Panc1 (cell line): ENCODE data around the gene LHX3. TPM values are rescaled to one million over a fixed set of nuclear protein-coding genes. Genes with fewer than 3 reads are reported as not detected.

Source experiments
- ATAC-seq: fragments of 200-7000 bp; cut with Tn5 transposase; 2 replicates; pipeline ENCODE4 v1.9.1; 2020; ENCODE audit warnings: mild to moderate bottlenecking, moderate library complexity
- BruUV-seq: library from RNA; stranded (reverse); fragments of 400-500 nt; replicated peaks from 2 replicates; lab custom pipeline; 2021; lab: Mats Ljungman, UMichigan
- CTCF ChIA-PET: fragments of 300-600 bp; sonication (Branson Sonifier 250); formaldehyde crosslinking; loops from one replicate; lab custom pipeline; 2022; ENCODE audit warnings: antibody characterized with exemption; lab: Charles Lee
- POLR2A ChIA-PET: fragments of 300-600 bp; sonication (Branson Sonifier 250); formaldehyde crosslinking; loops from one replicate; lab custom pipeline; 2022; ENCODE audit warnings: antibody characterized with exemption; lab: Charles Lee
- DNase-seq: peaks from one replicate; pipeline ENCODE4 v3.0.0-alpha.2; 2010; ENCODE audit warnings: low read depth, low spot score
- H3K27ac ChIP-seq: 2 replicates; pipeline ENCODE4 v1.5.1; 2011; ENCODE audit warnings: mild to moderate bottlenecking, low read length, inconsistent platforms
- H3K27me3 ChIP-seq: fragments of 200-500 bp; sonication (Bioruptor generic); 2 replicates; pipeline ENCODE4 v1.6.0; 2014; ENCODE audit warnings: low read length, inconsistent platforms; ENCODE audit not compliant: control insufficient read depth, insufficient read depth
- H3K36me3 ChIP-seq: fragments of 200-500 bp; sonication (Bioruptor generic); 2 replicates; pipeline ENCODE4 v1.5.1; 2014; ENCODE audit warnings: inconsistent platforms, mild to moderate bottlenecking, low read length, moderate library complexity; ENCODE audit not compliant: control insufficient read depth, insufficient read depth
- H3K4me1 ChIP-seq: 2 replicates; pipeline ENCODE4 v1.5.1; 2011; ENCODE audit warnings: inconsistent platforms, mild to moderate bottlenecking, low read length, moderate library complexity; ENCODE audit not compliant: control insufficient read depth, insufficient read depth
- H3K4me3 ChIP-seq, 2 experiments: 2 replicates each; pipeline ENCODE4 v1.5.1; 2011 to 2012; ENCODE audit warnings: low read depth in 2 of 2, low read length in 2 of 2, mild to moderate bottlenecking in 2 of 2, inconsistent platforms in 1 of 2, moderate library complexity in 1 of 2
- H3K9me3 ChIP-seq: fragments of 200-500 bp; sonication (Bioruptor generic); 2 replicates; pipeline ENCODE4 v1.5.1; 2014; ENCODE audit warnings: low read depth, mild to moderate bottlenecking, inconsistent platforms, low read length, moderate library complexity; ENCODE audit not compliant: control insufficient read depth, insufficient read depth
- POLR2AphosphoS5 ChIP-seq: IDR thresholded peaks from 2 replicates; pipeline ENCODE4 v1.6.1; 2012; ENCODE audit warnings: mild to moderate bottlenecking, low read depth, low read length, moderate library complexity
- SIN3A ChIP-seq: IDR thresholded peaks from 2 replicates; pipeline ENCODE4 v1.6.1; 2012; ENCODE audit warnings: low read depth, mild to moderate bottlenecking, low read length, moderate library complexity, borderline replicate concordance; ENCODE audit not compliant: insufficient read depth
- TCF7L2 ChIP-seq: IDR thresholded peaks from 2 replicates; pipeline ENCODE4 v1.6.1; 2011; ENCODE audit warnings: mild to moderate bottlenecking, low read depth, low read length, inconsistent platforms
- in situ Hi-C: cut with HindIII; loops from 2 replicates; pipeline ENCODE4 v1.10.0; 2016; ENCODE audit warnings: low sequenced_read_pairs, low pct_unique_long_range_greater_than_20kb
- intact Hi-C: fragments of 100-400 bp; cut with micrococcal nuclease; formaldehyde crosslinking; loops from one replicate; pipeline ENCODE4 v1.10.0; 2022; ENCODE audit not compliant: unreplicated experiment
- total RNA-seq: library from RNA; stranded (reverse); gene quantifications from one replicate; pipeline ENCODE4 v1.2.1, GENCODE V29; 2021; ENCODE audit not compliant: unreplicated experiment
- TF ChIP-seq, protein P1 (sequence below): fragments of 450-650 bp; IDR thresholded peaks from 2 replicates; pipeline ENCODE4 v1.5.1; 2017; ENCODE audit warnings: mild to moderate bottlenecking
- TF ChIP-seq, protein P2 (sequence below), 2 experiments: IDR thresholded peaks; 2 replicates each; pipeline ENCODE4 v1.6.1; 2011 to 2012; ENCODE audit warnings: low read depth in 2 of 2, control low read depth in 1 of 2, low read length in 1 of 2, mild to moderate bottlenecking in 1 of 2, moderate library complexity in 1 of 2; ENCODE audit not compliant: insufficient read depth in 1 of 2

The LHX3 gene
- total RNA-seq, 1 experiment from 2014 or later = 0.13 TPM

DNA sequence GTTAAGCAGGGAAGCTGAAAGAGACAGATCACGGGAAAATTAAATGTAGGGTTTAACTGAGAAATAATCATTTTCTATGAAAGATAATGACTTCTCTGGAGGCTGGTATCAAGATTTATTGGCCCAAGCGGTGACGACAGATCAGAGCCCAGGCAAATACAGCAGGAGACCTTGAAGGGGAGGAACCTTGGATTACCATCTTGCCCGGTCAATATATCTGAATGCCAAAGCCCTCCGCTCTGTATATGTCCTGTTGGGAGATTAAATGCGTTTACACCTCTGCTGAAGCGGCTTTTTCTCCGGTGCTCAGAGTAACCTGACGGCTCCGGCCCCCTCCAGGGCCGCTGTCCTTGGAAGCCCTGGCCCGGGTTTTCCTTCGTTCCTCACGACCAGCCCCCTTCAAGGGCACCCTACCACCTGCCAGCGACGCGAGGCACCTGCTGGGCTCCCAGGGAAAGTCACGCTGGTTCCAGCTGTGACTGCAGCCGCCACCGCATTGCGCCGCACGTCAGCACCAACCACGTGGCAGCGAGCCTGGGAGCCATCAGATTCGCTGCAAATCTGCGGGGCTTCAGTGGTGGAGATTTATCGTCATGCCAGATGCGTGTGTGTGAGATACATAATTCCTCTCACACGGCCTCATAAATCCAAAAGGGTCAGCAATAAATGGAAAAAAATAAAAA is 45.1 kb upstream of the LHX3 start:
- DNase-seq = no peak
- H3K27me3 ChIP-seq = no peaks in the 10 kb centered on the region
- no peak for ATAC-seq
- H3K4me3 ChIP-seq = no peak overlapping the region
- POLR2A ChIA-PET = interaction anchor here (0.6 kb wide), 1 partner anchor 247 kb away, joined by 25 read pairs; no protein-coding TSS in a partner anchor
- TF ChIP-seq SIN3A (no peak), POLR2AphosphoS5 (no peak), TCF7L2 (no peak)
- TF ChIP-seq, protein P1, sequence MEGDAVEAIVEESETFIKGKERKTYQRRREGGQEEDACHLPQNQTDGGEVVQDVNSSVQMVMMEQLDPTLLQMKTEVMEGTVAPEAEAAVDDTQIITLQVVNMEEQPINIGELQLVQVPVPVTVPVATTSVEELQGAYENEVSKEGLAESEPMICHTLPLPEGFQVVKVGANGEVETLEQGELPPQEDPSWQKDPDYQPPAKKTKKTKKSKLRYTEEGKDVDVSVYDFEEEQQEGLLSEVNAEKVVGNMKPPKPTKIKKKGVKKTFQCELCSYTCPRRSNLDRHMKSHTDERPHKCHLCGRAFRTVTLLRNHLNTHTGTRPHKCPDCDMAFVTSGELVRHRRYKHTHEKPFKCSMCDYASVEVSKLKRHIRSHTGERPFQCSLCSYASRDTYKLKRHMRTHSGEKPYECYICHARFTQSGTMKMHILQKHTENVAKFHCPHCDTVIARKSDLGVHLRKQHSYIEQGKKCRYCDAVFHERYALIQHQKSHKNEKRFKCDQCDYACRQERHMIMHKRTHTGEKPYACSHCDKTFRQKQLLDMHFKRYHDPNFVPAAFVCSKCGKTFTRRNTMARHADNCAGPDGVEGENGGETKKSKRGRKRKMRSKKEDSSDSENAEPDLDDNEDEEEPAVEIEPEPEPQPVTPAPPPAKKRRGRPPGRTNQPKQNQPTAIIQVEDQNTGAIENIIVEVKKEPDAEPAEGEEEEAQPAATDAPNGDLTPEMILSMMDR = no peak
- TF ChIP-seq, protein P2, sequence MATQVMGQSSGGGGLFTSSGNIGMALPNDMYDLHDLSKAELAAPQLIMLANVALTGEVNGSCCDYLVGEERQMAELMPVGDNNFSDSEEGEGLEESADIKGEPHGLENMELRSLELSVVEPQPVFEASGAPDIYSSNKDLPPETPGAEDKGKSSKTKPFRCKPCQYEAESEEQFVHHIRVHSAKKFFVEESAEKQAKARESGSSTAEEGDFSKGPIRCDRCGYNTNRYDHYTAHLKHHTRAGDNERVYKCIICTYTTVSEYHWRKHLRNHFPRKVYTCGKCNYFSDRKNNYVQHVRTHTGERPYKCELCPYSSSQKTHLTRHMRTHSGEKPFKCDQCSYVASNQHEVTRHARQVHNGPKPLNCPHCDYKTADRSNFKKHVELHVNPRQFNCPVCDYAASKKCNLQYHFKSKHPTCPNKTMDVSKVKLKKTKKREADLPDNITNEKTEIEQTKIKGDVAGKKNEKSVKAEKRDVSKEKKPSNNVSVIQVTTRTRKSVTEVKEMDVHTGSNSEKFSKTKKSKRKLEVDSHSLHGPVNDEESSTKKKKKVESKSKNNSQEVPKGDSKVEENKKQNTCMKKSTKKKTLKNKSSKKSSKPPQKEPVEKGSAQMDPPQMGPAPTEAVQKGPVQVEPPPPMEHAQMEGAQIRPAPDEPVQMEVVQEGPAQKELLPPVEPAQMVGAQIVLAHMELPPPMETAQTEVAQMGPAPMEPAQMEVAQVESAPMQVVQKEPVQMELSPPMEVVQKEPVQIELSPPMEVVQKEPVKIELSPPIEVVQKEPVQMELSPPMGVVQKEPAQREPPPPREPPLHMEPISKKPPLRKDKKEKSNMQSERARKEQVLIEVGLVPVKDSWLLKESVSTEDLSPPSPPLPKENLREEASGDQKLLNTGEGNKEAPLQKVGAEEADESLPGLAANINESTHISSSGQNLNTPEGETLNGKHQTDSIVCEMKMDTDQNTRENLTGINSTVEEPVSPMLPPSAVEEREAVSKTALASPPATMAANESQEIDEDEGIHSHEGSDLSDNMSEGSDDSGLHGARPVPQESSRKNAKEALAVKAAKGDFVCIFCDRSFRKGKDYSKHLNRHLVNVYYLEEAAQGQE (IDR thresholded peaks at IDR 0.05; ENCODE audit: insufficient read depth in 1 of 2, low read depth in 2 of 2, low read length in 1 of 2) = no peak
- no peaks in the 10 kb centered on the region for H3K9me3 ChIP-seq
- peaks cover 2% of the 10 kb centered on the region; the same call in 1 of the 2 replicates for H3K36me3 ChIP-seq
- no peak overlapping the region for H3K27ac ChIP-seq
- in situ Hi-C loops (no loop called here), intact Hi-C loops (no loop called here)
- H3K4me1 ChIP-seq = 0 out of 2 replicates have a peak, but pooled peaks cover 3% of the 10 kb centered on the region
- BruUV-seq = no TSS peak
- CTCF ChIA-PET = no interaction called here

DNA sequence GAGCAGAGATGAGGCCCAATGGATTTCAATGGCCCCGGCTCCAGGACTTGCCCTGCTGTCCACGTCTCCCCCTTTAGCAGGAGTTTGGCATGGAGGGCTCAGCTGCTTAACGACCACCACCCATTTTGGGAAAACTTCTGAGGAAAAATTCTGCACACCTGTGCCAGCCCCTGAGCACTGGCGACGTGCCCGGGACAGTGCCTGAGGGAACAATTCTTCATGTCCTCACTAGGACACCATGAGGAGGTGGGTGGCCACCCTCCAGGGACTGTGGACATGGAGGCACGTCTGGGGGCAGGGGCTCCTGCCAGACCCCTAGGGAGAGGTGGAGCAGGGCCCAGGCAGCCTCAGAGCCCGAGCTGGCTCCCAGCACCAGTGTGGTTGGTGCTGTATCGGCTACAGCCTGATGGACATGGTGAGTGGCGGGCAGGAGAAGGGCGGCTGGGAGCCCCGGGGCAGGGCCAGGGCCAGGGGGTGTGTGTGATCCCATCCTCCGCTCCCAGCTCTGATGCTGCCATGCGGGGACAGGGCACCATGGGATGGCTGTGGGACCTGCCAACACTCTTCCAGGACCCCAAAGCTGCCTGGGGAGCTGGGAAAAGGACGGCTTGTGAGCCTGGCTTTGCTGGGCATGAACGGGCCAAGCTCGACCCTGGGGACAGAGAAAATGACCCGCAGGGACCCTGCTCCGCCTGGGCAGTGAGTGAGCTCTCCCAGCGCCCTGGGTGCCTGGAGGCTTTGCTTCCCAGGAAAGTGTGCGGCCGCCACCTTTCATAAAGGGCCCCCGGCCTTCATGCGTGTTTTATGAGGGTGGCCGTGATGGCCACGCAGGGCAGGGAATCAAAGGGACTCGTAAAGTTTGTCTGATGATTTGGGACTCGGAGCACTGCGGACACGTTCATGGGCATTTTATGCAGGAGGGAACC is 44.3 kb upstream of the LHX3 start:
- POLR2A ChIA-PET = no interaction called here
- Histone ChIP-seq H3K9me3 (no peaks in the 10 kb centered on the region), H3K36me3 (peaks cover 4% of the 10 kb centered on the region; the same call in 1 of the 2 replicates), H3K27me3 (no peaks in the 10 kb centered on the region), H3K27ac (no peak overlapping the region), H3K4me3 (no peak overlapping the region), H3K4me1 (peaks cover 9% of the 10 kb centered on the region; the same call in 1 of the 2 replicates)
- ATAC-seq = no peak
- CTCF ChIA-PET = no interaction called here
- in situ Hi-C loops (no loop called here), intact Hi-C loops (no loop called here)
- BruUV-seq = no TSS peak
- TF ChIP-seq, protein P1 = no peak
- TF ChIP-seq, protein P2 (IDR thresholded peaks at IDR 0.05; ENCODE audit: insufficient read depth in 1 of 2, low read depth in 2 of 2, low read length in 1 of 2) = no peak
- TF ChIP-seq TCF7L2 = no peak
- TF ChIP-seq POLR2AphosphoS5 = no peak
- no peak for TF ChIP-seq SIN3A
- no peak for DNase-seq
